Activated naive CD8-positive, alpha-beta T cell (primary cell): ENCODE results near the gene SCN1B.

Experiments
- H3K27ac Mint-ChIP-seq: one replicate; pipeline ENCODE4 v1.8.0; 2021; ENCODE audit warnings: mixed read lengths
- H3K27me3 Mint-ChIP-seq: one replicate; pipeline ENCODE4 v1.8.0; 2021; ENCODE audit warnings: mixed read lengths
- H3K36me3 Mint-ChIP-seq: one replicate; pipeline ENCODE4 v1.8.0; 2021; ENCODE audit warnings: mixed read lengths
- H3K4me1 Mint-ChIP-seq: one replicate; pipeline ENCODE4 v1.8.0; 2021; ENCODE audit warnings: low read depth, mixed read lengths
- H3K4me3 Mint-ChIP-seq: one replicate; pipeline ENCODE4 v1.8.0; 2021; ENCODE audit warnings: mild to moderate bottlenecking, mixed read lengths
- H3K9me3 Mint-ChIP-seq: one replicate; pipeline ENCODE4 v1.8.0; 2021; ENCODE audit warnings: low read depth, mixed read lengths

The SCN1B gene

DNA sequence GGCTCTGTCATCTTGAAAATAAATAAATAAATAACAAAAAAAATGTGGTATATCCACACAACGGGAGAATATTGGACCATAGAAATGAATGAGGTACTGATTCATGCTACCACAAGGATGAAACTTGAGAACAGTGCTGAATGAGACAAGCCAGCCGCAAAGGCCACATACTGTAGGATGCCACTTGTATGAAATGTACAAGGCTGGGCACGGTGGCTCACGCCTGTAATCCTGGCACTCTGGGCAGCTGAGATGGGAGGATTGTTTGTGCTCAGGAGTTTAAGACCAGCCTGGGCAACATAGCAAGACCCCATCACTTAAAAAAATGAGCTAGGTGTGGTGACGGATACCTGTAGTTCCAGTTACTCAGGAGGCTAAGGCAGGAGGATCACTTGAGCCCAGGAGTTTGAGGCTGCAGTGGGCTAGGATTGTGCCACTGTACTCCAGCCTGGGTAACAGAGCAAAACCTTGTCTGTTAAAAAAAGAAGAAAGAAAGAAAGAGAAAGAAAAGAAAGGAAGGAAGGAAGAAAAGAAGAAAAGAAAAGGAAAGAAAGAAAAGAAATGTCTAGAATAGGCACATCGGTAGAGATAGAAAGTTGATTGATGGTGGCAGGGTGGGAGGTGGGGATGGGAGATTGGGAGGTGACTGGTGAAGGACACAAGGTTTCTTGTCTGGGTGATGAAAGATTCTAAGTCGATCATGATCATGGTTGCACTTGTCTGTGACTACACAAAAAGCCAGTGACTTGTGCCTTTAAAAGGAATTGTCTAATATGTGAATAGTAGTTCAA is 31.5 kb downstream of the SCN1B start:
- Mint-ChIP-seq H3K27ac (peak overlapping the region; percentile 34), H3K4me1 (peaks cover 5% of the 10 kb centered on the region), H3K9me3 (no peaks in the 10 kb centered on the region), H3K27me3 (no peaks in the 10 kb centered on the region), H3K4me3 (no peak overlapping the region), H3K36me3 (no peaks in the 10 kb centered on the region)

DNA sequence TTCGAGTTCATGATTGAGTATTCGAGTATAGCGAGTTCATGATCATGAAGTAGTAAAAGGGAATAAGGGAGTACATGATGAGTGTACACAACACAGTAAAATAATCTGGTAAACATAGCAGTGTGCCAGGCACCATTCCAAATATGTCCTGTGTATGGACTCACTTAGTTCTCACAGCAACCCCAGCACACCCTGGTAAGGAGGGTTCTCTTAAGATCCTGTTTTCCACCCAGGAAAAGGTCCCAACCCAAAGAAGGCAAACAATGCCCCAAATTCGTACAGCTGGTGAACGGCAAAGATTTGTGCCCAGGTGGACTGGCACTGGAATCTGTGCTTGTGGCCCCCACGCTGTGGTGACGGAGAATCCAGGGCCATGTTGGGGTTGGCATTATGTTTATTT is 32.7 kb downstream of the SCN1B start:
- peaks cover 10% of the 10 kb centered on the region for H3K4me1 Mint-ChIP-seq
- no peaks in the 10 kb centered on the region for H3K36me3 Mint-ChIP-seq
- H3K4me3 Mint-ChIP-seq, result no peak overlapping the region
- no peaks in the 10 kb centered on the region for H3K27me3 Mint-ChIP-seq
- H3K9me3 Mint-ChIP-seq, result no peaks in the 10 kb centered on the region
- H3K27ac Mint-ChIP-seq, result no peak overlapping the region

DNA sequence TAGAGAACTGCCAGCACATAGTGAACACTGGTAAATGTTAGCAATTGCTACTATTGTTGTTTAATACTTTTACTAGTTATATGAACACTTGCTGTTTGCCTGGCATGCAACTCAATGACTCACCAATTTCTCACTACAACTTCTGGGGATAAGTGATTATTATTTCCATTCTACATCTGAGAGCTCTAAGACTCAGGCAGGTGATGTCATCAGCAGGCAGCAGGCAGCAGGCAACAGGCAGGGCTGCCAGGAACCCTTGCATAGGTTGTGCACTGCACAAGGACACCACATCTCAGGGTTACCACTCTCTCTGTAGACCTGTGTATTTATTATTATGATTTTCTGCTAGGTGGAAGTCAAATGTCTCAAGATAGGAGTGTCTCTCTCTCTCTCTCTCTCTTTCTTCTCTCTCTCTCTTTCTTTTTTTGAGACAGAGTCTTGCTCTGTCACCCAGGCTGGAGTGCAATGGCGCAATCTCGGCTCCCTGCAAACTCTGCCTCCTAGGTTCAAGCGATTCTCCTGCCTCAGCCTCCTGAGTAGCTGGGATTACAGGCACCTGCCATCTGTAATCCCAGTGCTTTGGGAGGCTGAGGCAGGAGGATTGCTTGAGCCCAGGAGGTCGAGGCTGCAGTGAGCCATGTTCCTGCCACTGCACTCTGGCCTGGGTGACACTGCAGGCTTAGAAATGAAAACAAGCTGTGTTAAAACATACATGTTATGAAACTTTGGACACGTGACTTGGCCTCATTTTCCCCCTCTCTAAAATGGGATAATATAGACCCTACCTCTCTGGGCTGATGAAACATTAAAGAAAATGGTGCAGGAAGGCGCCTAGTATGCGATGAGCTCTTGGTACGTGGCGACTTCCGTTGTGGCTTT is 33.9 kb downstream of the SCN1B start:
- no peak overlapping the region for H3K4me3 Mint-ChIP-seq
- peaks cover 10% of the 10 kb centered on the region for H3K4me1 Mint-ChIP-seq
- peak overlapping the region; percentile 79 for H3K27ac Mint-ChIP-seq
- no peaks in the 10 kb centered on the region for H3K27me3 Mint-ChIP-seq
- no peaks in the 10 kb centered on the region for H3K36me3 Mint-ChIP-seq
- H3K9me3 Mint-ChIP-seq, result no peaks in the 10 kb centered on the region

DNA sequence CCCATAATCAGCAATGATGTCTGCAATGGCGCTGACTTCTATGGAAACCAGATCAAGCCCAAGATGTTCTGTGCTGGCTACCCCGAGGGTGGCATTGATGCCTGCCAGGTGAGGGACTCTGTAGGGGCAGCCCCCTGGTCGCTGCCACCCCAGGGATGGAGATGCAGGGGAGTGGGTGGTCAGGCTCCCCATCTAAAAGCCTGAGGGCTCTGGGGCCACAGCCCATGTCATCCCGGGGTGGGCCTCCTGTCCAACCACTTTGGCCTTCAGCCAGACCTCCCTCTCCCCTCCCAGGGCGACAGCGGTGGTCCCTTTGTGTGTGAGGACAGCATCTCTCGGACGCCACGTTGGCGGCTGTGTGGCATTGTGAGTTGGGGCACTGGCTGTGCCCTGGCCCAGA is 35.3 kb downstream of the SCN1B start:
- Mint-ChIP-seq H3K4me1 (peaks cover 10% of the 10 kb centered on the region), H3K27ac (no peak overlapping the region), H3K4me3 (no peak overlapping the region), H3K27me3 (no peaks in the 10 kb centered on the region), H3K36me3 (no peaks in the 10 kb centered on the region), H3K9me3 (no peaks in the 10 kb centered on the region)

DNA sequence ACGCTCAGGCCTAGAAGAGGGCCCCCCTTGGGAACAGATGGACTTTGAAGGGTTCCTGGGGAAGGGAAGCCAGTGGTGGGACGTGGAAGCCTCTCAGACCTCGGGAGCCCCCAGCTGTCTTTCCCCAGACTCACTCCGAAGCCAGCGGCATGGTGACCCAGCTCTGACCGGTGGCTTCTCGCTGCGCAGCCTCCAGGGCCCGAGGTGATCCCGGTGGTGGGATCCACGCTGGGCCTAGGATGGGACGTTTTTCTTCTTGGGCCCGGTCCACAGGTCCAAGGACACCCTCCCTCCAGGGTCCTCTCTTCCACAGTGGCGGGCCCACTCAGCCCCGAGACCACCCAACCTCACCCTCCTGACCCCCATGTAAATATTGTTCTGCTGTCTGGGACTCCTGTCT is 35.9 kb downstream of the SCN1B start:
- no peak overlapping the region for H3K27ac Mint-ChIP-seq
- H3K36me3 Mint-ChIP-seq, result no peaks in the 10 kb centered on the region
- no peaks in the 10 kb centered on the region for H3K9me3 Mint-ChIP-seq
- peaks cover 10% of the 10 kb centered on the region for H3K4me1 Mint-ChIP-seq
- H3K27me3 Mint-ChIP-seq, result no peaks in the 10 kb centered on the region
- no peak overlapping the region for H3K4me3 Mint-ChIP-seq

DNA sequence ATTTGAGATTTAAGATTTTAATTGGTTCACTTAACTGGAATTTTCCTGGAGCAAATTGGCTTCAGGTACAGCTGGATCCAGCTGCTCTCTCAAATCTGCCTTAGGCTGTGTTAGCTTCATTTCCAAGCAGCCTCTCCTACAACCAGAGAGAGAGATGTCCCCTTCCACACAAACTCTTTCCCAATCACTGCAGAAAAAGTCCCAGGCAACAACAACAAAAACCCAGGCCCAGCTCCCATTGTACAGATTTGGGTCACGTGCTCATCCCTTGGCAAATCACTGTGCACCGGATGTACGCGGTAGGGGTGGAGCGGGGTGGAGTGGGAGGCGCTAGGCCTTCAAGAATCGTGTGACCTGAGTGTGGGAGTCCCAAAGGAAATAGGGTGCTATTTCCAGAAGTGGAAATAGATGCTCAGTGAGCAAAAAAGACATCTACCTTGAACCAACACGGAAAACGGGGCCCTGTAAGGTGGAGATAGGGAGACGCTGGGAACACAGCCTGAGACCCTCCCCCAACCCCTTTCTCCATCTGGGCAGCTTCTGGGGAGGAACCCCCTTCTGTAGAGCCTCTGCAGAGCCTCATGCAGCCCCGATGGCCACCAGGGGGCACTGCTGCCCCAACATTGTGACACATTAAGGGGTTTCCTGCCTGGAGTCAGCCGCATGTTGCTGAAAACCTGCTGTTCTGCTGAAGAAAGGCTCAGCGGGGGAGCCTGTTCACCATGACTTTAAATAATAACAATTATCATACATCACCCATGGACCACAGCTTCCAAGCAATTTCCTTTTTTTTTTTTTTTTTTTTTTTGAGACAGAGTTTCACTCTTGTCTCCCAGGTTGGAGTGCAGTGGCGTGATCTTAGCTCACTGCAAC is 36.7 kb downstream of the SCN1B start:
- H3K4me3 Mint-ChIP-seq, result no peak overlapping the region
- no peaks in the 10 kb centered on the region for H3K36me3 Mint-ChIP-seq
- H3K27ac Mint-ChIP-seq, result peak overlapping the region; percentile 50
- H3K4me1 Mint-ChIP-seq, result peaks cover 10% of the 10 kb centered on the region
- H3K9me3 Mint-ChIP-seq, result no peaks in the 10 kb centered on the region
- no peaks in the 10 kb centered on the region for H3K27me3 Mint-ChIP-seq

DNA sequence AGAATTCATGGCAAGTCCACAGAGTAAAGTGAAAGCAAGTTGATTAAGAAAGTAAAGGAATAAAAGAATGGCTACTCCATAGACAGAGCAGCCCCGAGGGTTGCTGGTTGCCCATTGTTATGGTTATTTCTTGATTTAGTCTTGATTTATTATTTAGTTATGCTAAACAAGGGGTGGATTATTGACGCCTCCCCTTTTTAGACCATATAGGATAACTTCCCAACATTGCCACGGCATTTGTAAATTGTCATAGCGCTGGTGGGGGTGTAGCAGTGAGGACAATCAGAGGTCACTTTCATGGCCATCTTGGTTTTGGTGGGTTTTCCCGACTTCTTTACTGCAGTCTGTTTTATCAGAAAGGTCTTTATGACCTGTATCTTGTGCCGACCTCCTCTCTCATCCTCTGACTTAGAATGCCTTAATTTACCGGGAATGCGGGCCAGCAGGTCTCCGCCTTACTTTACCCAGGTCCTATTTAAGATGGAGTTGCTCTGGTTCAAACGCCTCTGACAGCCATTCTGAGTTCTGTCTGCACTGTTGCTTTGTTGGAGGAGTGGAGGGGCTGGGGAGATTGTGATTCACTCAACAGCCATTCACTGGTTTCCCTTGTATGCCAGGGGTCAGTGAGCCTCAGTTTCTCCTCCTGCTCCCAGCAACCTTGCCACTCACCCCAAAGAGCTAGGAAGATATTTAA is 38.8 kb downstream of the SCN1B start:
- H3K4me1 Mint-ChIP-seq, result peaks cover 5% of the 10 kb centered on the region
- H3K9me3 Mint-ChIP-seq, result no peaks in the 10 kb centered on the region
- no peak overlapping the region for H3K4me3 Mint-ChIP-seq
- no peaks in the 10 kb centered on the region for H3K27me3 Mint-ChIP-seq
- no peaks in the 10 kb centered on the region for H3K36me3 Mint-ChIP-seq
- H3K27ac Mint-ChIP-seq, result no peak overlapping the region

DNA sequence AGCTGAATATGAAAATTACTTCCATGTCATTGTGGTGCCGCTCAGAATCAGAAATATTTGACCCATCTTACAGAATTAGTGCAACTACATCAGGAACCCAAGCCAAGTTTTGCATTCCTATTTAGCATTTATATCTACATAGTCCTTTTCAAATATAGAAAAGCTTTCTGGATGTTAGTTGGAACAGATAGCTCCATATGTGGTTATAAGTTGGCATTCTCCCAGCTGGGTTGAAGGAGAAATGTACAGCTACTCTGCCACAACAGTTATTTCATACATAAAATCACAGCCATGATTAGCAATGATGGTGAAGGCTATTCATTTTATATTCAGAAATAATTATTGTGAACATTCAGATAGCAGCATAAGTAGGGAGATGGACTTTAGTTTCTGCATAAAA is 39.4 kb downstream of the SCN1B start:
- no peaks in the 10 kb centered on the region for H3K36me3 Mint-ChIP-seq
- no peak overlapping the region for H3K4me3 Mint-ChIP-seq

DNA sequence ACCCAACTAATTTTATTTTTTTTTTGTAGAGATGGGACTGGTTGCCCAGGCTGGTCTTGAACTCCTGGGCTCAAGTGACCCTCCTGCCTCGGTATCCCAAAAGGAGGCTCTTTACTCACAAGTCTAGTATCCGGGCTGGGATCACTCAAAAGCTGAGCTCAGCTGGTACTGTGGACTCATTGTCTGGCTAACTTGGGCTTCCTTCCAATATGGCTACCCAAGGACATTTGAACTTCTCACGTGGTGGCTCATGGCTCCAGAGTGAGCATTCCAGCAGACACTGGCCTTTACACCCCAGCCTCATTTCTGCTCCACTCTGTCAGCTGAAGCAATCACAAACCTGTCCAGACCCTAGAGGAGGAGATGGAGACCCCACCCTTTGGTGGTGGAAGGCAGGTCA is 40.2 kb downstream of the SCN1B start:
- no peak overlapping the region for H3K4me3 Mint-ChIP-seq
- H3K27me3 Mint-ChIP-seq, result no peaks in the 10 kb centered on the region
- peaks cover 5% of the 10 kb centered on the region for H3K4me1 Mint-ChIP-seq
- no peaks in the 10 kb centered on the region for H3K36me3 Mint-ChIP-seq
- no peak overlapping the region for H3K27ac Mint-ChIP-seq
- H3K9me3 Mint-ChIP-seq, result no peaks in the 10 kb centered on the region

More for the DNA sequence above, 39.4 kb downstream of the SCN1B start:
- no peaks in the 10 kb centered on the region for H3K27me3 Mint-ChIP-seq
- peaks cover 5% of the 10 kb centered on the region for H3K4me1 Mint-ChIP-seq
- H3K9me3 Mint-ChIP-seq, result no peaks in the 10 kb centered on the region
- no peak overlapping the region for H3K27ac Mint-ChIP-seq

DNA sequence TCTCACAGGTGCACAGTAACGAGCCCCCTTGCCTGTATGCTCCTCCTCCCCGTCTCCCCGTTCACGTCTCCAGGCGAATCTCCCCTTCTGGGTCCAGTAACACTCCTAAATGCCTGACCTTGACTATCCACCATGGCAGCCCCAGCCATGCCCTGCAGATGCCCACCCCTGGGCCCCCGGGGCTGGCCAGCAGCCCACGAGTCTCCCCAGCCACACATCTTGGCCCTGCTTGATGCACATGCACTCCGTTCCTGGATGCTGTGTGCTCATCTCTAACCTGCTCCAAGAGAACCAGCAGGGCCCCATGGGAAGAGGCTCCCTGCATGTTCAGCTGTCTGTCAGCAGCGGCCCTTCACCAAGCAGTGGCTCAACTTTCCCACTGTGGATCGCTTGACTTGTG is 43.2 kb downstream of the SCN1B start:
- Mint-ChIP-seq H3K4me3 (no peak overlapping the region), H3K4me1 (no peaks in the 10 kb centered on the region), H3K36me3 (no peaks in the 10 kb centered on the region), H3K27ac (no peak overlapping the region), H3K9me3 (no peaks in the 10 kb centered on the region), H3K27me3 (peaks cover 2% of the 10 kb centered on the region)

DNA sequence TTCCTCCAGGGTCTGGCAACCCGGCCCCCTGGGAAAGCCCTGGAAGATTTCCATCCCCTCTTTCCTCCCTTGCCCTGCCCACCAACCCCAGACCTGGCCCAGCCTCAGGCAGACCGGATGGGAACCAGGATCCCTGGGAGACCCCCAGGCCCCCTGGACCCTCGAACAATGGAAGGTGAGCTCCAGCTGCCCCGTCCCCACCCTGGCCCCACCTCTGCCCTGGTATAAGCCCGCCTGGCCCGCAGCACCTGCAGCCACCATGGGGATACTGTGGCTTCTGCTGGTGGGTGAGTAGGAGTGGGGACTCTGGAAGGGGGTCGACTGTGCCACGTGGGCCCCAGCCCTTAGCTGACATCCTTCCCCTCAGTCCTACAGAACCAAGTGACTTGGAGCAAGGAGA is 43.7 kb downstream of the SCN1B start:
- Mint-ChIP-seq H3K4me1 (no peaks in the 10 kb centered on the region), H3K9me3 (no peaks in the 10 kb centered on the region), H3K4me3 (no peak overlapping the region), H3K36me3 (no peaks in the 10 kb centered on the region), H3K27me3 (peaks cover 2% of the 10 kb centered on the region), H3K27ac (no peak overlapping the region)

DNA sequence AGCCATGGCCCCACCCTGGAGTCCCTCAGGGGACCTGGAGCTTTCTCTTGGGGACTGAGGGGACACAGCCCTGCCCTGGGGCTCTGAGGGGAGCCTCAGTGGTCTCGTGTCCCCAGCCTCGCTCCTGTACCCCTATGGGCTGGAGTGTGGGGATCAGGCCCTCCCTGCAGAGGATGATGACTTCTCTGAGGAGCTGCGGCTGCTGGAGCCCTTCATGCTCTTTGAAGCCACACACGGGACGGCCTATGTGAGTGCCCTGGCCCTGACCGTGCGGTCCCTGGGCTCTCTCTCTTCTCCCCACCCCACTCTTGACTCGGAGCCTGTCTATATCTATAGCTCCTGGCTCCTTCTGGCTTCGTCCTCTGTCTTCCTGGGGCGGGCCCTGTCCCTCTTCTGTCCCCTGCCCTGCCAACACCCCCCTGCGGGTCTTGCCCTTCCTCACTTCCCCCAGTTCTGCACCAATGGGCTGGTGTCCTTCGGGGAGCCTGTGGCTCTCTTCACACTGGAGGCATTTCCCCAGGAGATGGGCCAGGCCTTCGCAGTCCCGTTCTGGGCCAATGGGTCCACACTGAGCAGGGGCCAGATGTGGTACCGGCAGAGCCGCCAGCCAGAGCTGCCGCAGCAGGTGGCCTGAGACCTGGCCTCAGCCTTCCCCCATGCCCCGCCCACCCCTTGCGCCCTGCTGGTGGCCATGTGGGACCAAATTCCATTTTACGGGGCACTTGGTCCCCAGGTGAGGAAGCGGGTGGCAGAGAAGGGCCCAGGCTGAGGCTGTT is 44.3 kb downstream of the SCN1B start:
- Mint-ChIP-seq H3K27me3 (peaks cover 2% of the 10 kb centered on the region), H3K27ac (no peak overlapping the region), H3K4me1 (no peaks in the 10 kb centered on the region), H3K4me3 (no peak overlapping the region), H3K36me3 (no peaks in the 10 kb centered on the region), H3K9me3 (no peaks in the 10 kb centered on the region)

DNA sequence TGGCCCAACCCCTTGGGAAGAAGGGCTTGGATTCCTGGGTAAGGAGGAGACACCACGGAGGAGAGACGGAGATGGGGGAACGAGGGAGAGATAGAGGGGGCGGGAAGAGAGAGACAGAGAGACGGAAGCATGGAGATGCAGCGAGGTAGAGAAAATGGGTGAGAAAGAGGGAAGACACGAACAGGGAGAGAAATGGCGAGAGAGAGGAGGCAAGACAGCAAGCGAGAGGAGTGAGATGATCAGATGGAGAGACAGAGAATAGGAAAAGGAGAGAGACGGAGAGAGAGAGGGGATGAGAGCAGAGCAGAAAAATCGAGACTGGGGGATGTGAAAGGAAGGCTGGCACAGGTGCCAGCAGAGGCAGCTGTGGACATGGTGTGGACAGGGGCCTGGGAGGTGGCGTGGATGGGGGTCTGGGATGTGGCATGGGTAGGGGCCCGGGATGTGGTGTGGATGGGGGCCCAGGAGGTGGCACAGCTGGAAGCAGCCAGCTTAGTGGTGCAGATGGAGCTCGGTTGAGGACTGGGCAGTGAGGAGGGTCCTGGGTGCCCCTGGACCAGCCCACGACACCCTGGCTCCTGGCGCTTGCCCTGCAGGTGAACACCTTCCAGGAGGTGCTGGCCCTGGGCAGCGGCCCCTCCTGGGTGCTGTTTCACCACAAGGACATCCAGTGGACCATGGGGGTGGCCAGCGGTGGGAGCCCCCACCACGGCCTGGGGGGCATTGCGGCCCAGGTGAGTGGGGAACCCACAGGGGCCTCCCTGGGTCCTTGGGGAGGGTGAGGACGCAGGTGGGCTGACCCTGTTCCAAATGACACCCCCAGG is 45.1 kb downstream of the SCN1B start:
- Mint-ChIP-seq H3K9me3 (no peaks in the 10 kb centered on the region), H3K4me3 (no peak overlapping the region), H3K27ac (no peak overlapping the region), H3K36me3 (no peaks in the 10 kb centered on the region), H3K27me3 (peaks cover 2% of the 10 kb centered on the region), H3K4me1 (no peaks in the 10 kb centered on the region)
